HG03066 (cell line): Measurements from ENCODE around the gene DRC7.
"Not testable (repeated sequence)": the region's sequence is repeated elsewhere in the genome, so short reads cannot be mapped to it uniquely, and the experiment has no call there.

Experiments
- ATAC-seq: cut with Tn5 transposase; IDR thresholded peaks from one replicate; pipeline ENCODE4 v1.9.1; 2021; ENCODE audit warnings: low read depth; ENCODE audit not compliant: unreplicated experiment

The DRC7 gene

GRCh38 chr16:57774705-57775285 lies 80.2 kb downstream of the DRC7 start:
- no peak for ATAC-seq

- ATAC-seq = no peak
Observed at GRCh38 chr16:57775661-57776469, 81.3 kb downstream of the DRC7 start.

GRCh38 chr16:57778658-57779057 lies 84.1 kb downstream of the DRC7 start:
- no peak for ATAC-seq

GRCh38 chr16:57779836-57780235 lies 85.2 kb downstream of the DRC7 start:
- ATAC-seq = not testable (repeated sequence)

GRCh38 chr16:57781349-57781740 lies 86.7 kb downstream of the DRC7 start:
- no peak for ATAC-seq
